Peyer's patch (tissue), 4 donors: ENCODE results near the gene COL8A1.

Experiments
- CTCF ChIP-seq, 6 experiments: fragments of 450-650 bp in 4 of 6; fragments of 200-600 bp in 2 of 6; sonication (generic) in 1 of 6; IDR thresholded peaks; one replicate each; pipeline ENCODE4 v1.5.1; 2017 to 2019; ENCODE audit warnings: antibody characterized with exemption in 6 of 6, mild to moderate bottlenecking in 3 of 6, moderate library complexity in 1 of 6
- POLR2A ChIP-seq, 2 donors: fragments of 450-650 bp; IDR thresholded peaks; one replicate each; pipeline ENCODE4 v1.5.1; 2017; ENCODE audit warnings: antibody characterized with exemption in 2 of 2, mild to moderate bottlenecking in 2 of 2, moderate library complexity in 2 of 2

- TF ChIP-seq CTCF (IDR thresholded peaks at IDR 0.05), result no peak
- no peak for TF ChIP-seq POLR2A (IDR thresholded peaks at IDR 0.05)
These were observed 199.3 kb downstream of the COL8A1 start for GRCh38 chr3:99837715-99838114.
